Daoy (cell line): ENCODE results near the gene SLC19A1. TPM values are rescaled to one million over a fixed set of nuclear protein-coding genes. Genes with fewer than 3 reads are reported as not detected.

Source experiments
- DNase-seq: peaks from one replicate; pipeline ENCODE4 v3.0.0-alpha.2; 2015; ENCODE audit warnings: low read depth
- total RNA-seq: library from RNA; depleted of rRNA; stranded (reverse); fragments of >200 nt; shearing (Covaris generic); gene quantifications from 2 replicates; pipeline ENCODE4 v1.2.3, GENCODE V29; 2014; rRNA removed

Gene SLC19A1
- total RNA-seq, 1 experiment from 2014 or later = 16.3 TPM

DNA sequence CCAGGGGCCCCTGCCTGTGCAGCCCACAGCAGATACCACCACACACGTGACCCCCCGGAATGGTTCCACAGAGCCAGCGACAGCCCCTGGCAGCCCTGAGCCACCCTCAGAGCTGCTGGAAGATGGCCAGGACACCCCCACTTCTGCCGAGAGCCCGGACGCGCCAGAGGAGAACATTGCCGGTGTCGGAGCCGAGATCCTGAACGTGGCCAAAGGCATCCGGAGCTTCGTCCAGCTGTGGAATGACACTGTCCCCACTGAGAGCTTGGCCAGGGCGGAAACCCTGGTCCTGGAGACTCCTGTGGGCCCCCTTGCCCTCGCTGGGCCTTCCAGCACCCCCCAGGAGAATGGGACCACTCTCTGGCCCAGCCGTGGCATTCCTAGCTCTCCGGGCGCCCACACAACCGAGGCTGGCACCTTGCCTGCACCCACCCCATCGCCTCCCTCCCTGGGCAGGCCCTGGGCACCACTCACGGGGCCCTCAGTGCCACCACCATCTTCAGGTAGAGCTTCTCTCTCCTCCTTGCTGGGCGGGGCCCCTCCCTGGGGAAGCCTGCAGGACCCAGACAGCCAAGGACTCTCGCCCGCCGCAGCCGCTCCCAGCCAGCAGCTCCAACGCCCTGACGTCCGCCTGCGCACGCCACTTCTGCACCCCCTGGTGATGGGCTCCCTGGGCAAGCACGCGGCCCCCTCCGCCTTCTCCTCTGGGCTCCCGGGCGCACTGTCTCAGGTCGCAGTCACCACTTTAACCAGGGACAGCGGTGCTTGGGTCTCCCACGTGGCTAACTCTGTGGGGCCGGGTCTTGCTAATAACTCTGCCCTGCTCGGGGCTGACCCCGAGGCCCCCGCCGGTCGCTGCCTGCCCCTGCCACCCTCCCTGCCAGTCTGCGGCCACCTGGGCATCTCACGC lies 86.3 kb downstream of the SLC19A1 start:
- DNase-seq = no peak

DNA sequence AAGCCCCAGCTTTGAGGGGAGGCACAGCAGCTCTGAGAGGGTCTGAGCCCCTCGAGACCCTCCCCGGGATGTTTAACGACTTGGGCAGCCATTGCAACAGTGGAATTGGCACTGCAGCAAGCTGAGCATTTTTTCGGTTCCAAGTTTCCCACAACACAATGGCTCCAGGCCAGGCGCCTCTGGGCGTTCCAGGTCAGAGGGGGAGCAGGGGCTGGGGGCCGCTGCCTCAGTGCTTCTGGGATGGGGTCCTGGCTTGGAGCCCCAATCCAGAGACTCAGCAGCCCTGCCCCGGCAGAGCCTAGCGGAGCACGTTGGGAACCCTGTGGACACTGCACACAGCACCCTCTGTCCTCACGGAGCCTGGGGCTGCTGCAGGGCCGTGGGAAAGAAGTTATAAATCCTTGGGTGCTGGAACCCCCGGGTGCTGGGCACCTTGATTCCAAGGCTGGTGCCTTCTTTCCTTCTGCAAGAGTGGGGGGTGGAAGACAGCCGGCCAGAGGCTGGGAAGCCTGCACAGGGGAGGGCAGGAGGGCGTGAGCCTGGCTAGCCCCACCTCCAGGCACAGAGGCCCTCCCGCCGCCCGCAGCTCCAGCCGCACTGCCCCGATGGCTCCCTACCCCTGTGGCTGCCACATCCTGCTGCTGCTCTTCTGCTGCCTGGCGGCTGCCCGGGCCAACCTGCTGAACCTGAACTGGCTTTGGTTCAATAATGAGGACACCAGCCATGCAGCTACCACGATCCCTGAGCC lies 87.1 kb downstream of the SLC19A1 start:
- peak; percentile 69 for DNase-seq

DNA sequence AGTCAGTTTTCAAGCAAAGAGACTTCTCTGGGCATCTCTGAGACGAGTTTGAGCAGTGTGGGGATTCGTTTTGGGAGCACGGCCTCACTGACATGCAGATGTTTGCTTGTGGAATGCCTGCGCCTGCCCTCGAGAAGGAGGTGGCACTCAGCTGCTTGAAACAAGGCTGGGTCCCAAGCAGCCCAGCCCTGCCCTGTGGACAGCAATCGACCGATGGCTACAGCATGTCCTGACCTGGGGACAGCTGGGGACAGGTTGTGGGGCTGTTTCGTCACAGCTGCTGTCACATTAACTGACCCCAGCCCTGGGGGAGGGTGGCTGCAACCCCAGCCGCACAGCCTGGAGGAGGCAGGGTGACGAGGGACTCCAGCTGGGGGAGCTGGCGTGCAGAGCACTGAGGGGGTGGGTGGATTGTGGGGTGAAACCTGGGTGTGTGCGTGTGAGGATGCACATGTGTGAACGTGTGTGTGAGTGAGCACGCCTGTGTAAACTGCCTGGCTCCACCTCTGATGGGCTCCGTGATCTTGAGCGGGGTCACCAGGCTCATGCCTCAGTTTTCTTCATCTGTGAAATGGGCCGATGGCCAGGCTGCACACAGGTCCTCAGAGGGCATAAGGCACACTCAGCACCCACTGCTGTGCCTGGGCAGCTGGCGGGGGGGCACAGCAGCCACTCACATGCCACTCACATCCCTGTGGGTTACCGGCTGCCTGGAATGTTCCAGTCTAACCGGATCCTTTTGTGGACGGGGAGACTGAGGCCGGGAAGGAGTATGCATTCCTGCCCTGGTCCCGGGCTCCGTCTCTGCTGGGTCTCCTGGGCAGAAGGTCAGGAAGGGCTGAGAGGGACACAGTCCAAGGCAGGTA lies 87.9 kb downstream of the SLC19A1 start:
- no peak for DNase-seq

DNA sequence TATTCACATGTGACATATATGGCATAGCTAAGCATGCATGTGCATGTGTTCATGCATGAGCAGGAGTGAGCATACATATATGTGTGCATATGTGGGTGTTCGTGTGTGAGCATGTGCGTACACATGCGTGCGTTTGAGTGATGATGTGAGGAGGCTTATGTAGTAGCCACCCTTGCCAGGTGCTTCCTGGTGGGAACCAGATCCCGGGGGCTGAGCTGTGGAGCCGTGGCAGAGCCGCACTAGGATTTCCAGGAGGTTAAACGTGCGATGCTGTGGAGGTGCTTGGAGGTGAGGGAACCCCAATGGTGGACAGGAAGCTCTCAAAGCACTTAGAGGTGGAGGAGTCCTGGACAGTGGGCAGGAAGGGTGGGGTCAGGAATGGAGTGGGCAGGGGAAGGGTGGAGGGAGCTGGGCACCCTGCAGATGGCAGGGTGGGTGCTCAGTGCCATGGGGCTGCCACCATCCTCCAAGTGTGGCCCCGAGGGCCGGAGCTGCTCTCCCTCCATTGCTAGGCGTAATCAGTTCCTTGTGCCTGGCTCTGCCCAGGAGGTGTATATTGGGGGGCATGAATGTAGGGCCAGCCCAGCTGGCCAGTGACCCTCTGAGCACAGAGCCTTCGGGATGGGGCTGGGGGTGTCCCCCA lies 88.8 kb downstream of the SLC19A1 start:
- DNase-seq = no peak

DNA sequence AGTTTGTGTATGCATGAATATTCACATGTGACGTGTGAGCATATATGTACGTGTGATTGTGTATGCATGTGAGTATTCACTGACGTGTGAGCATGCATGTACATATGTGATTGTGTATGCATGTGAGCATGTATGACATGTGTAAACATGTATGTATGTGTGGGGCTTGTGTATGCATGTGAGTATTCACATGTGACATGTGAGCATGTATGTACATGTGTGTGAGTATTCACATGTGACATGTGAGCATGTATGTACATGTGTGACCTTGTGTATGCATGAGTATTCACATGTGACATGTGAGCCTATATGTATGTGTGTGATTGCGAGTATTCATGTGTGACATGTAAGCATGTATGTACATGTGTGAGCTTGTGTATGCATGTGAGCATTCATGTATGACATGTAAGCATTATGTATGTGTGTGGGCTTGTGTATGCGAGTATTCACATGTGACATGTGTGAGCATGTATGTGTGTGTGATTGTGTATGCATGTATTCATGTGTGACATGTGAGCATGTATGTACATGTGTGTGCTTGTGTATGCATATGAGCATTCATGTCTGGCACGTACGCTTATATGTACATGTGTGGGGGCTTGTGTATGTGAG lies 89.4 kb downstream of the SLC19A1 start:
- no peak for DNase-seq

DNA sequence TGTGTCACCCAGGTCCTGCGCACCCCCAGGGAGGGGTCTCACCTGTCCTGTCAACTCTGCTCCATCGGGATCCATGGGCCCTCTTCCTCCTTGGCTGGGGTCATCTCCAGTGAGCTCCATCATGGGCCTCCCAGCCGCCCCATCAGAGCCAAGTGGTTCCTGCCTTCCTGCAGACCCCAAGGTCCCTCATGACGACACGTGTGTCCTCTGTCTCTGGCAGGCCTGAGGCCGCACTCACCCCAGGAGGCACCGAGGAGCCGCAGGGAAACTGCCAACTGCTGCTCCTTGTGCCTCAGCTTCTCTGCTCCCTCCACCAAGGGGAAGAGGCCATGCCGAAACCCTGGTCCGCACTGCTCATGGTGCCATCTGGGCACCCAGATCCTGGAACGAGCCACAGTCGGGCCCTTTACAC lies 90.5 kb downstream of the SLC19A1 start:
- DNase-seq = no peak

DNA sequence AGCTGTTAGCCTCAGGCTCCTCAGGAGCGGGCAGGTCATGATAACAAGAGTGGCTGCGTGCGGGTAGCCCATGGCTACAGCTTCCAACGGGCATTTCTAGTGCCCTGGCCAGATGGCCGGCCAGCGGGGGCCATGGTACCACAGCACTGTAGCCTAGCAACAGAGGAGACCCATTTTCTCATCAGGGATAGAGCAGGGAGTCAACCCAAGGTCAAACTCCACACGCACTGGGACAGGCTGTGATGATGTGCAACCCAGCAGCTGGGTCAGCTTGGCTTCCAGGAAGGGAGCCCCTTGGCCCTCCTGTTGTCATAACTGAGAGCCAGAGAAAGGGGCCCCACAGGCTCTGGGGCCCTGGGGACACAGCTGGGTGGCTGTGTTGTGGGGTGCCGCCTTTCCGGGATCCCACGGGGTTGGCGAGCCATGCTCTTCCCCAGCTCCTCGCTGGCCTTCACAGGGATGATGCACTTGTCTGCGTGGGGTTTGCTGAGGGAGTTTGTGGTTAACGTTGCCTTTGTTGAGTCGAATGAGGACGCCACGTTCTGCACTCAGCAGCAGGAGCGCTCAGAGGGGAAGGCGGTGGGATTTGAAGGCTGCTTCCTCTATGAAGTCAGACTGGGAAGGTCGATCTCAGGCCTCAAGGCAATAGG lies 91.0 kb downstream of the SLC19A1 start:
- no peak for DNase-seq

DNA sequence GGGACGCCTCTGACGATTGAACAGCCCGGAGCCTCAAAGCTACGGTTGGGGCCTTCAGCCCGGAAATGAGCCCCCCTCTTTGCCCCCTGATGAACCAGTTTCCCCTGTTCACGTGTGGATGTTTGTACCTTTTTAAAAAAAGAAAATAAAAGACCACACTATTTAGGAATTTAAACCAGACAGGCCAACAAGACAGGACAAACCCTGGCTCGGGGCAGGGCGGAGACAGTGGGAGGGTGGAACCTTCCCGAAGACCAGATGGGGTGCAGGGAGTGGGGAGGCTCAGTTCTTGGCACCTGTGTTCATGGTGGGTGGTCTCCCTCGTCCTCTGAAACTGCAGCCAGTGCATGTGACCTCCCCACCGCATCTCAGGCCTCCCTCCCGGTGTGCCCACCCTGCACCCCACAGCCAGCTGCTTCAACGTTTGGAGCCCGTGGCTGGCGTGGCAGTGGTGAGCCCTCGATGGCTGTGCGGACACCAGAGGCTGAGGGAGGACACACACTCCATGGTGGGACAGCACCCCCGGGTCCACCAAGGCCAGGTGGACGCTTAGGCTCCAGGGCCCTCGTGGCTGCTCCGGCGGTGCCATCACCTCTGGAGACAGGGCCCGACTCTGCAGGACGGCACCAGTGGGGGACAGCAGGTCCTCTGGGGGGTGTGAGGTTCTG lies 91.7 kb downstream of the SLC19A1 start:
- no peak for DNase-seq

DNA sequence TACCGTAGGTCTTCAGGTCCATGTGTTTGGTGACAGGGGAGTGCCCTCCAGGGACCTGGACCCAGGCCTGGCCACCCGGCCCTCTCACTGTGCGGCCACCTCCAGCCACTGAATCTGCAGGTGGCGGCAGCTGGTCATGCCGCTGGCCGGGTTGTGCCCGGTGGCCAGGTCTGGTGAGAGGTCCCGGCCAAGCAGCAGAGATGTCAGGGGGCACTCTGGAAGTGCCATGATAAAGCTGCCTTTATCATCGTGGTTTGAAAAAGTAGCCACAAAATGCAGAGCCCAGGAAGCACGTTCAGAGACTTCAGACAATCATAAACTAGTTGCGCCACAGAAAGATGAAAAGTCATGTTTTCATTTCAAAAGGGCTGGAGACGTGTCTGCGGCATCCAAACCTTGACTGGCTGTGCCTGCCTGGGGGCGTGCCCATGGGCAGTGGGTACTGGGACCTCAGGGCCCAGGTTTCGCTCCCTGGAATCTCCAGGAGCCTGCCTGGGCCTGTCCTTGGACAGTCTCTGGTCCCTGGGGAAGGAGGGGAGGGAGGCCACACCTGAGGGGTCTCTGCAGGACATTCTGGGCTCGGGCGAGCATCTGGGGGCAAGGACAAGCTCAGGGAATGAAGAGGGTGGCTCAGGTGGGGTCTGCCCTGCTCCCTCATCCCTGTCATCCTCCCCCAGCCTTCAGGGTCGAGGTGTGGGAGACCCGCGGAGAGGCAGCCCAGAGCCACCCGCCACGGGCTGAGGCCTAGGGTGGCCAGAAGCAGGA lies 92.4 kb downstream of the SLC19A1 start:
- no peak for DNase-seq

DNA sequence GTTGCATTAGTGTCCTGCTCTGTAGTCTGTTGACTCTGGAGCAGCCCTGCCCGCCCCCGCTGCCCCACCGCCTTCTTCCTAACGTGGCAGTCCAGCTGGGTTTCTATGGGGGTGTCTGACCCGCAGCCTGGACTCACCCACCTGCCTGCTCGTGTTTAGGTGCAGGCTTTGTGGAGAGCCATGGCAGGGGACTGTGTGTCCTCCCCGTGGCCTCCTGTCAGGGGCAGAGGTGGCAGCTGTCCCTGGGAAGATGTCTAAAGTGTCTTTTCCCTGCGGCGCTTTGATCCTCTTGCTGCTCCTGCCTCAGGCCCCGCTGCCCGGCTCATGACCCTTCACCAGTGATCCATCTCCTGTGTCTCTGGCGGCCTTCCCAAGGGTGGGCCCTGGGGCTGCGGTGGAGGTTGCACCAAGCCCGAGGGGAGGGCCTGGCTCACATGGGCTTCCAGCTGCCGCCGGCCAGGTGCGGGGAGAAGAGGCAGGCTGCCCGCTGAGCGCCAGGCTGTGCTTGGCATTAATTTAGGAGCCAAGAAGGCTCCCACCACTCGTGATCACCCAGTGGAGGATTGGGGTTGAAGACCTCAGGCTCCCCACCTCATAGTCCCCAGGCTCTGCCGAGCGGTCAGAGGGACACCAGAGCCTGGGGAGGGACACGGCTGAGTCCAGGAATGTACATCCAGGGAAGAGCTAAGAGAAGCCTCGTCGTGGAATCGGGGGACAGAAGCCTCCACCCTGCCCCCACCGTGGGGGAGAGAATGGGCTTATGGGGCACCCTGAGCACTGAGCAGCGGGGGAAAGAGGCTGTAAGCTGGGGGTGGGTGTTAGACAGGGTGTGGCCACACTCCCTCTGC lies 93.2 kb downstream of the SLC19A1 start:
- no peak for DNase-seq

DNA sequence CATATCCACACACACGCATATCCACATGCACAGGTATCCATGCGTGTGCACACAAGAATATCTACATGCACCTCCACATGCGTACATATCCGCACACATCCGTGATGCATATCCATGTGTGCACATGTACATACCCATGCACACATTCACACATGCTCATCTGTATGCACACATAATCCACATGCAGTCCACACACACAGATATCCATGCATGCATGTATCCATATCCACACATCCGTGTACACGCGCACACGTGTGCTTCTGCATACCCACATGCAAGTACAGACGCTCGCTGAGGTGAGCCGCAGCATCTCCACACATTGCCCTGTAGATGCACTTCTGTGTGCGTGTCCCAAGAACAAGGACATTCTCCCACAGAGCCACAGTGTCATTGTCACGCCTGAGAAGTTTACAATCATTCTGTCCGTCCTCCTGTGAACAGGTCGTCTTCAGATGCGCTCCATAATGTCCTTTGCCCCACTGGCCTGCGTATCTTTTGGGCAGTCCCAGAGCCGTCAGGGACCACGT lies 93.9 kb downstream of the SLC19A1 start:
- DNase-seq = no peak

Other genes with a start within 250 kb of the SLC19A1 start
- 29.5 and 38.9 TPM in 2 replicates for gene COL18A1, start 137.3 kb downstream of the SLC19A1 start, total RNA-seq
- 2.1 and 8.1 TPM in 2 replicates for gene PCBP3, start 101.3 kb upstream of the SLC19A1 start, total RNA-seq